Neural cell (in vitro differentiated cells): ENCODE data around the gene COL18A1.

Experiments
- EP300 ChIP-seq: fragments of 450-650 bp; conservative IDR thresholded peaks from 2 replicates; pipeline ENCODE4 v1.6.1; 2014; ENCODE audit warnings: antibody characterized with exemption, mild to moderate bottlenecking, moderate library complexity; ENCODE audit not compliant: poor library complexity, severe bottlenecking
- EZH2 ChIP-seq: fragments of 200-600, 300-800 bp; shearing (Covaris generic), sonication (generic); IDR thresholded peaks from 2 replicates; pipeline ENCODE4 v1.6.1; 2014; ENCODE audit warnings: antibody characterized with exemption, low read length, borderline replicate concordance, mild to moderate bottlenecking; ENCODE audit not compliant: insufficient read depth, poor library complexity, severe bottlenecking
- TAF1 ChIP-seq: IDR thresholded peaks from 2 replicates; pipeline ENCODE4 v1.6.1; 2012; ENCODE audit warnings: low read depth
- TF ChIP-seq, protein P1 (sequence below): fragments of 450-650 bp; IDR thresholded peaks from 2 replicates; pipeline ENCODE4 v1.5.1; 2014; ENCODE audit warnings: antibody characterized with exemption, mild to moderate bottlenecking, moderate library complexity; ENCODE audit not compliant: poor library complexity, severe bottlenecking

DNA sequence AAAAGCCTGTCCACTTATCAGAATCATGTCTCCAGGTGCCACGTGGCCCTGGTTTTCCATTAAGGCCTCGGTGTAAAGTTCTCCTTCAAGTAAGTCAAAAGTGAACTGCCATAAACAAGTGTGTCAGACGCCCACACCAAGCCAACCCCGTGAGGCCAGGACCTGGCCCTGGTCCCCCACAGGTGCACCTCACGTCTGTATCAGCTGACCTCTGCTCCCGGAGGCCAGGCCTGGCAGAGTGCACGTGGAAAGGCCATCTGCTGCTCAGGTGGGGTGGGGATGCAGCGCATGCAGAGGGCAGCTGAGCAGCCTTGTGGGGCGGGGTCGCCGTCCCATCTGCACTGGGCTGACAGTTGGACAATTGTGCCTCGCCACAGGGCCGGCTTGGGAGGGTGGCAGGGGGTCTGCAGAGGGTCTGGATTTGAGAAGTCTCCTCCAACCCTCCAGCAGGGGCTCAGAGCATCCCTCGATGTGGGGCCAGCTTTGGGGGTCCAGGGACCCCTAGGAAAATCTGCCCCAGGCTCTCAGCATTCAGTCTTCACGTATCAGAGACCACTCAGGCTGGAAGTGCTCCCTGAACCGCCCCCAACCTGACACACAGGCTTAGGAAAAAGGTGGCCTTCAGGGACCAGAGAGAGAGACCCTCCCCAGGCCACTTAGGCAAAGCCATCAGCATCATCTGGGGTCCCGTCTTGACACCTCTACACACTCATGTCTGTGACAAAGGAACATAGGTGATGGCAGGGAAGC lies 134.3 kb downstream of the COL18A1 start:
- TF ChIP-seq EP300 (no peak), EZH2 (no peak), TAF1 (no peak)
- TF ChIP-seq, protein P1, sequence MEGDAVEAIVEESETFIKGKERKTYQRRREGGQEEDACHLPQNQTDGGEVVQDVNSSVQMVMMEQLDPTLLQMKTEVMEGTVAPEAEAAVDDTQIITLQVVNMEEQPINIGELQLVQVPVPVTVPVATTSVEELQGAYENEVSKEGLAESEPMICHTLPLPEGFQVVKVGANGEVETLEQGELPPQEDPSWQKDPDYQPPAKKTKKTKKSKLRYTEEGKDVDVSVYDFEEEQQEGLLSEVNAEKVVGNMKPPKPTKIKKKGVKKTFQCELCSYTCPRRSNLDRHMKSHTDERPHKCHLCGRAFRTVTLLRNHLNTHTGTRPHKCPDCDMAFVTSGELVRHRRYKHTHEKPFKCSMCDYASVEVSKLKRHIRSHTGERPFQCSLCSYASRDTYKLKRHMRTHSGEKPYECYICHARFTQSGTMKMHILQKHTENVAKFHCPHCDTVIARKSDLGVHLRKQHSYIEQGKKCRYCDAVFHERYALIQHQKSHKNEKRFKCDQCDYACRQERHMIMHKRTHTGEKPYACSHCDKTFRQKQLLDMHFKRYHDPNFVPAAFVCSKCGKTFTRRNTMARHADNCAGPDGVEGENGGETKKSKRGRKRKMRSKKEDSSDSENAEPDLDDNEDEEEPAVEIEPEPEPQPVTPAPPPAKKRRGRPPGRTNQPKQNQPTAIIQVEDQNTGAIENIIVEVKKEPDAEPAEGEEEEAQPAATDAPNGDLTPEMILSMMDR: no peak
